GM21825 (cell line): ENCODE data around the gene AAK1.

Experiments used
- ATAC-seq: cut with Tn5 transposase; IDR thresholded peaks from one replicate; pipeline ENCODE4 v1.9.1; 2021; ENCODE audit warnings: mild to moderate bottlenecking, moderate library complexity; ENCODE audit not compliant: unreplicated experiment

The AAK1 gene

GRCh38 chr2:69501301-69501700, 142.2 kb downstream of the AAK1 start:
- ATAC-seq = no peak

GRCh38 chr2:69499966-69500365, 143.6 kb downstream of the AAK1 start:
- ATAC-seq = no peak

GRCh38 chr2:69499242-69499641, 144.3 kb downstream of the AAK1 start:
- ATAC-seq = no peak

- no peak for ATAC-seq
These were observed 147.7 kb downstream of the AAK1 start for GRCh38 chr2:69495861-69496260.

- ATAC-seq = no peak
These were observed 148.5 kb downstream of the AAK1 start for GRCh38 chr2:69495008-69495407.

GRCh38 chr2:69494126-69494525, 149.4 kb downstream of the AAK1 start:
- ATAC-seq = no peak

GRCh38 chr2:69493268-69493667, 150.3 kb downstream of the AAK1 start:
- ATAC-seq = no peak

GRCh38 chr2:69491864-69492263, 151.7 kb downstream of the AAK1 start:
- no peak for ATAC-seq

- no peak for ATAC-seq
These were observed 153.1 kb downstream of the AAK1 start for GRCh38 chr2:69490486-69490885.

- ATAC-seq = no peak
These were observed 153.7 kb downstream of the AAK1 start for GRCh38 chr2:69489793-69490192.

GRCh38 chr2:69483696-69484095, 159.8 kb downstream of the AAK1 start:
- no peak for ATAC-seq

GRCh38 chr2:69483024-69483423, 160.5 kb downstream of the AAK1 start:
- ATAC-seq = no peak

GRCh38 chr2:69482471-69482870, 161.1 kb downstream of the AAK1 start:
- ATAC-seq = no peak

- ATAC-seq = no peak
These were observed 162.1 kb downstream of the AAK1 start for GRCh38 chr2:69481421-69481820.

- no peak for ATAC-seq
These were observed 165.9 kb downstream of the AAK1 start for GRCh38 chr2:69477627-69478026.

- ATAC-seq = no peak
These were observed 168.9 kb downstream of the AAK1 start for GRCh38 chr2:69474688-69475087.

- ATAC-seq = no peak
These were observed 171.7 kb downstream of the AAK1 start for GRCh38 chr2:69471793-69472192.

GRCh38 chr2:69470911-69471310, 172.6 kb downstream of the AAK1 start:
- ATAC-seq = no peak

GRCh38 chr2:69469784-69470183, 173.8 kb downstream of the AAK1 start:
- ATAC-seq = no peak

GRCh38 chr2:69469375-69469774, 174.2 kb downstream of the AAK1 start:
- no peak for ATAC-seq

- no peak for ATAC-seq
These were observed 176.8 kb downstream of the AAK1 start for GRCh38 chr2:69466728-69467127.

GRCh38 chr2:69465513-69466456, 177.8 kb downstream of the AAK1 start:
- no peak for ATAC-seq

GRCh38 chr2:69464575-69464974, 179.0 kb downstream of the AAK1 start:
- ATAC-seq = no peak
